NCI-H2107 treated with DMSO at 0.1 percent for 48 hours (cell line): ENCODE measurements around the gene IRS1.

Source experiments
- DNase-seq: peaks from one replicate; lab custom pipeline; 2025; ENCODE audit not compliant: unreplicated experiment; lab: John Stamatoyannopoulos, UW

IRS1 gene

DNA sequence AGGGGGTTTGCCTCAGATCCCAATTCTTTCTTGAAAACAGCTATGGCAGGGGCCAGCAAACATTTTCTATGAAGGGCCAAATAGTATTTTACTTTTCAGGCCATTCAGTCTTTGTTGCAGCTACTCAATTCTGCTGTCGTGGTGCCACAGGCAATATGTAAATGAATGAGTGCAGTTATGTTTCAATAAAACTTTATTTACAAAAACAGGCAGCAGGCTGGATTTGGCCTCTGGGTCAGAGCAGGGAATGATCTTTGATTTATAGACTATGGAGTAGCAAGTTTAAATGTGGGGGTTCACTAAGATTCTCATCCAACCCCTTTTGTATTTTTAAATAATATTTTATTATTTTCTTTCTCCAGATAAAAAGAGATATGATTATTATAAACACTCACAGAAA lies 72.4 kb downstream of the IRS1 start:
- no peak for DNase-seq

DNA sequence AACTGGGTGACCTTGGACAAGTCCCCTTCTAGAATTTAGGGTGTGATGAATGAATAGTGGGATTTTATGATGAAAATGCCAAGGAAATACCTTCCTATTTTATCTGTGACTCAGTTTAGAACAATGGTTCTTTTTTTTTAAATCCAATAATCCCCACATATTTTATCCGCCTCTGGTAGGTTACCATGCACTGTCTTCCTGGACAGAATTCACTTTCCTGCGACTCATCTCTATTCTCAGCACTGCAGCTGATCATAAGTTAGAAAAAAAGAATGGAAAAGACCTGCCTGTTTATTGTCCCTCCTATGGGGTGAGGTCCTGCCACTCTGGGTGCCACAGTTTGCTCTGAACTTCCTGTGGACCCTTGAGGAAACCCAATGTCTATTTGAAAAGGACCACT lies 73.1 kb downstream of the IRS1 start:
- DNase-seq = no peak

- DNase-seq = no peak
Observed at GRCh38 chr2:226725126-226725860, 74.3 kb downstream of the IRS1 start.

DNA sequence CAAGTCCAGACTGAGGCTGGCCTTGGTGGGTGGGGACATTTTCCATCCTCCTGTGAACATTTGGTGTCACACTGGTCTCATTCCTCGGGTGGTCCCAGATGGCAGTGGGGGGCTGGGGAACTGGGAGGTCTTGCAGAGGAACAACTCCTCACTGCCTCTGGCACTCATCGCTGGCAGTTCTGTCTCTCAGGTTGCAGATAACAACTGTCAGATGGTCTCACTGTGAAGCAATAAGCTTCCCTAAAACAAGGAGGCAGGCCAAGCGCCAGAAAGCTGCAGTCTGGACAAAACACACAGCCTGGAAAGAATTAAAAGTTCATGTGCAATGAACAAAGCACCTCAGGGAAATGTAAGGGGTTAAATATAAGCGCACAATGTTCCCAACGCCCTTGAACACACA lies 78.1 kb downstream of the IRS1 start:
- DNase-seq = no peak

GRCh38 chr2:226720948-226721347 lies 78.7 kb downstream of the IRS1 start:
- DNase-seq = no peak

DNA sequence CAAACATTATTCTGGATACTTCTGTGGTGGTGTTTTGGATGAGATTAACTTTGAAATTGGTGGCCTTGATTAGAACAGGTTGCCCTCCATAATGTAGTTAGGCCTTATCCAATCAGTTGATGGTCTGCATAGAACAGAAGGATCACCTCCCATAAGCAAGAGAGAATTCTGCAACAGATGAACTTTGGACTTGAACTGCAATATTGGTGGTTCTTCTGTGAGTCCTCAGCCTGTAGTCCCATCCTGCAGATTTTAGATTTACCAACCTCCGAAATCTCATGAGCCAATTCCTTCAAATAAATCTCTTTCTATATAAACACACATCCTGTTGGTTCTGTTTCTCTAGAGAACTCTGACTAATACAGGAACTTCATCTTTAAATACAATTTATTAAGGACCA lies 81.9 kb downstream of the IRS1 start:
- DNase-seq = no peak

DNA sequence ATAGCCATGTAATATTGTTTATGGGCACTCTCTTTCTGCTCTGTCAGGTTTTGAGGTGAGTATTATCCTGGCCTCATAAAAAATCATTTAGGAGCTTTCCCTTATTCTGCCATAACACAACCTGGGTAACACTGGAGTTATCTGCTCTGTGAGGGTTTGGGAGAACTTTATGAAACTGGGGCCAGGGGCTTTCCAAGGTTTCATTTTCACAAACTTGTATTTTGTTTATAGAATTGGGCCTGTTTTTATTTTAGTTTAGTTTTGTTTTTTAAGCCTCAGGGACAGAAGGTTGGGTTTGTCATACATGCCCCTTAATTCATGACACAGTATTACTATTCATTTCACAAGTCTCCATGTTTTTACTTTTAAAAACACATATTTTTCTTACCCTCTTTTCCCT lies 83.5 kb downstream of the IRS1 start:
- no peak for DNase-seq

DNA sequence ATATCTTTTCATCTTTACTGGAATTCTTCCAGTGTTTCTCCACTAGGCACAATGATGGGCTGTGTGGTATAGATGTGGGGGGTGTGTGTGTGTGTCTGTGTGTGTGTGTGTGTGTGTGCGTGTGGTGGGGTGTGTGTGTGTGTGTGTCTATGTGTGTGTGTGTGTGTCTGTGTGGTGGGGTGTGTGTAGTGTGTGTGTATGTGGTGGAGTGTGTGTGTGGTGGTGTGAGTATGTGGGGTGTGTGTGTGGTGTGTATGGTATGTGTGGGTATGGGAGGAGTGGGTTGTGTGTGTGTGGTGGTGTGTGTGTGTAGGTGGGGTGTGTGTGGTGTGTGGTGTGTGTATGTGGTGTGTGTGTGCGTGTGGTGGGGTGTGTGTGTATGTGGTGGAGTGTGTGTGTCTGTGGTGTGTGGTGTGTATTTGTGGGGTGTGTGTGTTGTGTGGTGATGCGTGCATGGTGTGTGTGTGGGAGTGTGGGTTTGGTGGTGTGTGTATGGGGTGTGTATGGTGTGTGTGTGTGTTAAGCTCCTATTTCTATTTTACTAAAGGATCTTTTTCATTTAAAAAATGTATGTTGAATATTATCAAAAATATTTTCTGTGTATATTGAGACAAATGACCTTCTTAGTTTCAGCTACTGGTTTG lies 84.2 kb downstream of the IRS1 start:
- DNase-seq = no peak

DNA sequence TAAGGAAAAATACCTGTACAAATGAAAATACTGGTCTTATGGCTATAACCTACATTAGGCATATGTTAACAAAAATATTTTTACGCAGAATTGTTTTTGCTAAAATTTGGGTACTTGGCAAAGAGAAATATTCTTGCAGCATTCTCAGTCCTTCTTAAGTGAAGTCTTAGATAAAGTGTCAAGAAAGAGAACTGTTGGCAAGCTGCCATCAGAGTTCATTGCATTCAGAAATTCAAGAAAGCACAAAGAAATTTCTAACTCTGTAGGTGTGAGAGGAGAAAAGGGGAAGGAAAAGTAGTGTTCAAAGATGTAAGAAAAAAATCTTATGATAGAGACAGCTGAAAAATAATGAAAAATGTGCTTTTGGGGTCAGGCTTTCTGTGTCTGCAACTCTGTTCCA lies 86.7 kb downstream of the IRS1 start:
- no peak for DNase-seq

- no peak for DNase-seq
Observed at GRCh38 chr2:226711606-226712296, 87.9 kb downstream of the IRS1 start.

DNA sequence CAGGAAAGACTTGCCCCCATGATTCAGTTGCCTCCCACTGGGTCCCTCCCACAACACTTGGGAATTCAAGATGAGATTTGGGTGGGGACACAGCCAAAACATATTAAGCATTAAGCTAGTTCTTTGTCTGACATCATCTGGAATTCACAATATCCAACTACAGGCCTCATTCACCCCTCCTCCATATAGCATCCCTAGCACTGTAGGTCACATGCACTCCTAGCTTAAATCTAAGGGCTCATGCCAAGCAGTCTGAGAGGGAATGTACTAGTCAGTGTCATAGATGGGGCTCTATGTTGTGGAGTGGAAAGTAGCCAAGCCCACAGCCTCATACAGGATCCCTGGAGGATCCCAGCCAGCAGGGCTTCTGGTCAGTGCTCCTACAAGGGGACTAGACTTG lies 92.1 kb downstream of the IRS1 start:
- no peak for DNase-seq

DNA sequence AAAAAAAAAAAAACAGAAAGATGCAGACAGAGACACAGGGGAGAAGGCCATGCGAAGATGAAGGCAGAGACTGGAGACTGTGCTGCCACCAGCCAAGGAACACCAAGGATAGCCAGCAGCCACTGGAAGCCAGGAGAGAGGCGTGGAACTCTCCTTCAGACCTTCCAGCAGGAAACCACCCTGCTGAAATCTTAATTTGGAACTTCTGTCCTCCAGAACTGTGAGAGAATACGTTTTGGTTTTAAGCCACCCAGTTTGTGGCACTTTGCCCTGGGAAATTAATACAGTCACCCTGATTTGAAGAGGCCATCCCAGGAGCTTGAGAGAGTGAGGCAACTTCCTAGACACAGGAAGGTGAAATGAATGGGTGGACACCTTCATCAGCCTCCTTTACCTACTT lies 93.7 kb downstream of the IRS1 start:
- DNase-seq = no peak

DNA sequence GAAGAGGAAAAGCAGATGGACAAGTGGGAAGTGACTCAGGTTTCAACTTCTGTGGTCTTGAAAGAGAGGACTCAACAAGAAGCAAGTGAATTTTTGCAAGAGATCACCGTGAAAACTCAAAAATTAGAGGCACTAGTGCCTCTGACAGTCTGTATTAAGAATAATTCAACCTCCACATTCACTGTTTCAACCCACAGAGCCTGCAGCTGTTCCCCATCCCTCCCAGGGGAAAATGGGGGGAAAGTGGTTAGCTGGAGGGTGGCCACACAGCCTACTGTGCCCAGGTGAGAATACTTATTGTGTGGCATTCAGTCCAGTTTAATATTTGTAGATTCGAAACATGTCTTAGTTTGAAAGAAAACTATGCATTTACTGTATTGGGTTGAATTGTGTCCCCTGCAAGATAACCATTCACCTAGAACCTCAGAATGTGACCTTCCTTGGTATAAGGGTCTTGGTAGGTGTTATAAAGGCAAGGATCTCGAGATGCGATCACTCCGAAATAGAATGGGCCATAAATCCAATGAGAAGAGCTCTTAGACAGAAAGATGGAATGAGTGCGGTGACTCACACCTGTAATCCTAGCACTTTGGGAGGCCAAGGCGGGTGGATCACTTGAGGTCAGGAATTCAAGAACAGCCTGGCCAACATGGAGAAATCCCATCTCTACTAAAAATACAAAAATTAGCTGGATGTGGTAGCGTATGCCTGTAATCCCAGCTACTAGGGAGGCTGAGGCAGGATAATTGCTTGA lies 94.3 kb downstream of the IRS1 start:
- DNase-seq = no peak

DNA sequence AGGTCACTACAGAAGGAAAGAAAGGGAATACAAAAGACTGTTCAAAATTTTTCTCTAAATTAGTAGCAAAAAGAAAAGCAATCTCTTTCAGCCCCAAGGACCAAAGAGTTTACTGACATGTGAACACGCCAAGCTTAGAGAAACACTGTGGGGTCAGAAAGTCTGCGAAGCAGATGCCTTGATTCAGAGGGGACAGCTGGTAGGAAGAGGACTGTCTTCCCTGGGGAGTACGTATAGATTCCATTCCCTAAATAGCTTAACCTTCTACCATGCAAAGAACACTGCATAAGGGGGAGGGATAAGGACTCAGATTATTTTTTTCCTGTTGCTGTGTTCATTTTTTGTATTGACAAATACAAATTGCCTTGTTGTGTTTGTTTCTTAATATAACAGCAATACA lies 96.1 kb downstream of the IRS1 start:
- DNase-seq = no peak

DNA sequence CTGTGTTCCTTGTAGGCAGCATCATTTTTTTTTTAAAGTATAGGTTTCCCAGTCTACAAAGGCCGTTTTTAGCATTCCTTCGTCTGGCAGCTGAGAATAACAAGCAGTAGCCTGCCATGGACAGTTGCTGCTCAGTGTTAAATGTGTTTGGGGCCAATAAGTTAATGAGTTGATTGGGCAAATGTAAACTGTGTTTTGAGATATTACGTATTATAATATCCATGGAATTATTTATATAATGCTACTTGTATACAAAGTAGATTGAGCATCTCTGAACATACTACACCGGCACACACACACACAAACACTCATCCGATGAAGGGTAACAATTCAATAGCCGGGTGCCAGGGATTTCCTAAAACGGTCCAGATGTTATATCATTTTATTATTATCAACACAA lies 97.2 kb downstream of the IRS1 start:
- DNase-seq = no peak

- no peak for DNase-seq
Observed at GRCh38 chr2:226701052-226701451, 98.6 kb downstream of the IRS1 start.

- DNase-seq = no peak
Observed at GRCh38 chr2:226699321-226699720, 100.3 kb downstream of the IRS1 start.

GRCh38 chr2:226698671-226699070 lies 100.9 kb downstream of the IRS1 start:
- DNase-seq = no peak

DNA sequence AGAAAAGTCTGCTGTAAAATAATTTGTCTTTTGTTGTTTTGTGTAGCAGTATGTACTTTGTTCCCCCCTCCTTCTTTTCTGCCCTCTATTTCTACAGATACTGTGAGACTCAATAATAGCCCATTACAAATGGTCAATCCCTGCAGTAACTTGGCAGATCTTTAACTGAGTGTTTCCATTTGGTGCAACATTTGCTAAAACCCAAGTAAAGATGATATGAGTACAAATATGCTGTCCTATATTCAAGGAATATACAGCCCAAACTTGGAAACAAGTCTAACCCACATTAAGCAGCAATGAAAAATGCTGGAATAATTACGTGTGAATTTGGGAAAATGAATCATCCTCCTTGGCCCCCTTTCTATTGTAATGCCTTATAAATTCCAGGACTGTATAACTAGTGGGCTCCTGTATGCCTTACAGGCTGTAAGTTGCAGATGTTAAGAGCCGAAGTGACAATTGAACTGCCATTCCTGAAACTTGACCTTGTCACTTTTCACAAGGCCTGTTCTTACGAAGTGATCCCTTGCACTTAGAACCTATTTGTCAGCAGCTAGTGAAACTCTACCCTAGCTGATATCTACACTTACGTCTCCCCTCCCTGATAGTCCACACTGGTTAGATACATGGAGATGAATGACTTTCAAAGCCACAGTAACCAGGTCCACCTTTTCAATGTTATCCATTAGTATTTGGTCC lies 104.9 kb downstream of the IRS1 start:
- no peak for DNase-seq

DNA sequence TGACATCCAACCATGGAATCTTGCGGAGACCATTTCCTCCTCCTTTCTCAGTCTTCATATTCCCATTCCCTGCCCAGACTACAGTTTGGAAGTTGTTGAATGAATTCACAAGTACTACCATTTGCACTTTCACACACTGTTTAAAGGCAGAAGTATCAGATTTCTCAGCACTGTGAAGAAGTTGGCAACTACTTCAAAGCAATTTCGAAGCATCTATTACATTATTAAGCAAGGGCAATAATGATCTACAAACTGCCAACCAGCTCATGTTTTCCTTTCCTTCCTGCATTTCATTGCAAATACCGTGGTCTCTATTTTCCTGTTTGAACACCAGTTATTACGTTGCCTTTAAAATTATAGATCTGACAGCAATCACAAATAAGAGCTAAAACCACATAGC lies 105.5 kb downstream of the IRS1 start:
- no peak for DNase-seq

DNA sequence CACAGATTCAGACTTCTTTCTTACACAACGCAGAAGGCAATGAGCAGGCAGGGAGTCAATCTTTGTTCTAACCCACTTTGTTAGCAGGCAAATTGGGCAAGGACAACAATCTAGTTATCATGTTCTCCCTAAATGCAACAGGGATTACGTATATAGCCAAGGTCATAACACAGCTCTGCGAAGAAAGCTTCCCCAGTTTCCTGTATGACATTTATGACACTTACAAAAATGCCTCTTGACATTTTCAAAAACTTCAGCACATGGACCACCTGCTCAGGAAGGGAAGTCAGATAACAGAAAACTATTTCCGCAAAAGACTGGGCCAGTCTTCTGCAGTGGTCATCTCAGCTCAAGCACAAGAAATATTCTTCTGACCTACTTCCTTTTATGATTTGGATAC lies 106.1 kb downstream of the IRS1 start:
- DNase-seq = no peak
